ENCODE data around the gene PDCD1LG2.

PDCD1LG2 gene

GRCh38 chr9:5478206-5478605, 32.1 kb upstream of the PDCD1LG2 start:
- H3K4me3 ChIP-seq (ENCODE audit: low read length in 2 of 2), result no peak overlapping the region
- no CpG with 5 or more reads among the region's 2 CpGs for WGBS, 2 donors (ENCODE audit: extremely low coverage in 2 of 2, insufficient read length in 2 of 2, insufficient replicate concordance in 1 of 2)

GRCh38 chr9:5479994-5480694, 30.2 kb upstream of the PDCD1LG2 start:
- H2AK5ac ChIP-seq (ENCODE audit: low read depth, low read length), result no peak overlapping the region
- H2BK5ac ChIP-seq (ENCODE audit: low read length), result no peak overlapping the region
- no peak for DNase-seq (ENCODE audit: low spot score)
- H3K36me3 ChIP-seq (replicated peaks in 1 of 2; ENCODE audit: control insufficient read depth in 2 of 2, insufficient read depth in 2 of 2, low read length in 2 of 2), result no peaks in the 10 kb centered on the region
- H3K9me3 ChIP-seq (replicated peaks in 1 of 2; ENCODE audit: control insufficient read depth in 2 of 2, insufficient read depth in 1 of 2, low read depth in 1 of 2, low read length in 2 of 2), result no peaks in the 10 kb centered on the region
- H4K8ac ChIP-seq (ENCODE audit: low read depth, low read length), result no peak overlapping the region
- H3K27me3 ChIP-seq (ENCODE audit: control insufficient read depth in 3 of 3, insufficient read depth in 3 of 3, low read depth in 1 of 3, low read length in 3 of 3), result no peaks in the 10 kb centered on the region
- no peak overlapping the region for H3K18ac ChIP-seq (ENCODE audit: low read length)
- no peak overlapping the region for H4K91ac ChIP-seq (ENCODE audit: low read depth, low read length, poor library complexity)
- H3K4me2 ChIP-seq (ENCODE audit: insufficient read depth, low read length, poor library complexity, severe bottlenecking), result no peak overlapping the region
- no peak overlapping the region for H2AFZ ChIP-seq (ENCODE audit: low read length)
- H3K4me1 ChIP-seq (ENCODE audit: control insufficient read depth in 2 of 2, insufficient read depth in 1 of 2, low read depth in 1 of 2, low read length in 2 of 2), result no peaks in the 10 kb centered on the region
- H3K4ac ChIP-seq (ENCODE audit: low read length), result no peak overlapping the region
- no peak overlapping the region for H3K9ac ChIP-seq (ENCODE audit: low read depth, low read length, poor library complexity)
- no peaks in the 10 kb centered on the region for H3K79me1 ChIP-seq (ENCODE audit: low read depth, low read length)
- no peak overlapping the region for H3K27ac ChIP-seq (replicated peaks; ENCODE audit: low read length)
- H2BK120ac ChIP-seq (ENCODE audit: low read depth, low read length), result no peak overlapping the region
- H3K14ac ChIP-seq (ENCODE audit: low read length), result no peak overlapping the region
- no peak overlapping the region for H3K23ac ChIP-seq (ENCODE audit: low read depth, low read length, poor library complexity)
- no peak overlapping the region for H3K4me3 ChIP-seq (ENCODE audit: low read length in 2 of 2)
- H2BK12ac ChIP-seq (ENCODE audit: low read length), result no peak overlapping the region
- no peak overlapping the region for H2BK15ac ChIP-seq (ENCODE audit: low read length)
- WGBS, 2 donors (ENCODE audit: extremely low coverage in 2 of 2, insufficient read length in 2 of 2, insufficient replicate concordance in 1 of 2), result no CpG with 5 or more reads among the region's 3 CpGs

More at GRCh38 chr9:5478206-5478605, 32.1 kb upstream of the PDCD1LG2 start:
- Histone ChIP-seq H3K23ac (ENCODE audit: low read depth, low read length, poor library complexity) (no peak overlapping the region), H3K36me3 (replicated peaks in 1 of 2; ENCODE audit: control insufficient read depth in 2 of 2, insufficient read depth in 2 of 2, low read length in 2 of 2) (no peaks in the 10 kb centered on the region), H2AK5ac (ENCODE audit: low read depth, low read length) (no peak overlapping the region), H3K4ac (ENCODE audit: low read length) (no peak overlapping the region), H3K4me2 (ENCODE audit: insufficient read depth, low read length, poor library complexity, severe bottlenecking) (no peak overlapping the region), H3K9ac (ENCODE audit: low read depth, low read length, poor library complexity) (no peak overlapping the region), H3K27me3 (ENCODE audit: control insufficient read depth in 3 of 3, insufficient read depth in 3 of 3, low read depth in 1 of 3, low read length in 3 of 3) (no peaks in the 10 kb centered on the region), H2BK120ac (ENCODE audit: low read depth, low read length) (no peak overlapping the region), H4K91ac (ENCODE audit: low read depth, low read length, poor library complexity) (no peak overlapping the region), H3K79me1 (ENCODE audit: low read depth, low read length) (no peaks in the 10 kb centered on the region), H2BK12ac (ENCODE audit: low read length) (no peak overlapping the region), H3K18ac (ENCODE audit: low read length) (no peak overlapping the region), H3K14ac (ENCODE audit: low read length) (no peak overlapping the region), H3K9me3 (replicated peaks in 1 of 2; ENCODE audit: control insufficient read depth in 2 of 2, insufficient read depth in 1 of 2, low read depth in 1 of 2, low read length in 2 of 2) (no peaks in the 10 kb centered on the region), H3K4me1 (ENCODE audit: control insufficient read depth in 2 of 2, insufficient read depth in 1 of 2, low read depth in 1 of 2, low read length in 2 of 2) (no peaks in the 10 kb centered on the region), H2AFZ (ENCODE audit: low read length) (no peak overlapping the region), H2BK5ac (ENCODE audit: low read length) (no peak overlapping the region), H2BK15ac (ENCODE audit: low read length) (no peak overlapping the region), H4K8ac (ENCODE audit: low read depth, low read length) (no peak overlapping the region), H3K27ac (replicated peaks; ENCODE audit: low read length) (no peak overlapping the region)
- DNase-seq (ENCODE audit: low spot score), result no peak

- DNase-seq (ENCODE audit: low spot score), result no peak
- Histone ChIP-seq H2AFZ (ENCODE audit: low read length) (no peak overlapping the region), H3K4ac (ENCODE audit: low read length) (no peak overlapping the region), H3K27me3 (ENCODE audit: control insufficient read depth in 3 of 3, insufficient read depth in 3 of 3, low read depth in 1 of 3, low read length in 3 of 3) (no peaks in the 10 kb centered on the region), H2BK120ac (ENCODE audit: low read depth, low read length) (no peak overlapping the region), H2AK5ac (ENCODE audit: low read depth, low read length) (no peak overlapping the region), H3K4me1 (ENCODE audit: control insufficient read depth in 2 of 2, insufficient read depth in 1 of 2, low read depth in 1 of 2, low read length in 2 of 2) (no peaks in the 10 kb centered on the region), H2BK15ac (ENCODE audit: low read length) (no peak overlapping the region), H3K23ac (ENCODE audit: low read depth, low read length, poor library complexity) (no peak overlapping the region), H3K18ac (ENCODE audit: low read length) (no peak overlapping the region), H2BK5ac (ENCODE audit: low read length) (no peak overlapping the region), H3K9ac (ENCODE audit: low read depth, low read length, poor library complexity) (no peak overlapping the region), H4K91ac (ENCODE audit: low read depth, low read length, poor library complexity) (no peak overlapping the region), H4K8ac (ENCODE audit: low read depth, low read length) (no peak overlapping the region), H3K36me3 (replicated peaks in 1 of 2; ENCODE audit: control insufficient read depth in 2 of 2, insufficient read depth in 2 of 2, low read length in 2 of 2) (no peaks in the 10 kb centered on the region), H3K79me1 (ENCODE audit: low read depth, low read length) (no peaks in the 10 kb centered on the region), H3K9me3 (replicated peaks in 1 of 2; ENCODE audit: control insufficient read depth in 2 of 2, insufficient read depth in 1 of 2, low read depth in 1 of 2, low read length in 2 of 2) (no peaks in the 10 kb centered on the region), H3K14ac (ENCODE audit: low read length) (no peak overlapping the region), H3K4me3 (ENCODE audit: low read length in 2 of 2) (no peak overlapping the region), H3K27ac (replicated peaks; ENCODE audit: low read length) (no peak overlapping the region), H2BK12ac (ENCODE audit: low read length) (no peak overlapping the region), H3K4me2 (ENCODE audit: insufficient read depth, low read length, poor library complexity, severe bottlenecking) (no peak overlapping the region)
- no CpG with 5 or more reads among the region's 4 CpGs for WGBS, 2 donors (ENCODE audit: extremely low coverage in 2 of 2, insufficient read length in 2 of 2, insufficient replicate concordance in 1 of 2)
Measured at GRCh38 chr9:5480919-5481318, 29.4 kb upstream of the PDCD1LG2 start.

- H2AFZ ChIP-seq (ENCODE audit: low read length), result no peak overlapping the region
- no peak overlapping the region for H2BK5ac ChIP-seq (ENCODE audit: low read length)
- H3K4me1 ChIP-seq (ENCODE audit: control insufficient read depth in 2 of 2, insufficient read depth in 1 of 2, low read depth in 1 of 2, low read length in 2 of 2), result no peaks in the 10 kb centered on the region
- no peak overlapping the region for H4K91ac ChIP-seq (ENCODE audit: low read depth, low read length, poor library complexity)
- H3K4me3 ChIP-seq (ENCODE audit: low read length in 2 of 2), result no peak overlapping the region
- H3K18ac ChIP-seq (ENCODE audit: low read length), result no peak overlapping the region
- H3K9ac ChIP-seq (ENCODE audit: low read depth, low read length, poor library complexity), result no peak overlapping the region
- no peak overlapping the region for H3K14ac ChIP-seq (ENCODE audit: low read length)
- DNase-seq (ENCODE audit: low spot score), result no peak
- H3K4me2 ChIP-seq (ENCODE audit: insufficient read depth, low read length, poor library complexity, severe bottlenecking), result no peak overlapping the region
- H3K27ac ChIP-seq (replicated peaks; ENCODE audit: low read length), result no peak overlapping the region
- H2BK120ac ChIP-seq (ENCODE audit: low read depth, low read length), result no peak overlapping the region
- no peaks in the 10 kb centered on the region for H3K9me3 ChIP-seq (replicated peaks in 1 of 2; ENCODE audit: control insufficient read depth in 2 of 2, insufficient read depth in 1 of 2, low read depth in 1 of 2, low read length in 2 of 2)
- no peak overlapping the region for H2BK12ac ChIP-seq (ENCODE audit: low read length)
- no peaks in the 10 kb centered on the region for H3K79me1 ChIP-seq (ENCODE audit: low read depth, low read length)
- no peak overlapping the region for H2AK5ac ChIP-seq (ENCODE audit: low read depth, low read length)
- no peak overlapping the region for H2BK15ac ChIP-seq (ENCODE audit: low read length)
- no peak overlapping the region for H3K23ac ChIP-seq (ENCODE audit: low read depth, low read length, poor library complexity)
- no peaks in the 10 kb centered on the region for H3K27me3 ChIP-seq (ENCODE audit: control insufficient read depth in 3 of 3, insufficient read depth in 3 of 3, low read depth in 1 of 3, low read length in 3 of 3)
- H3K36me3 ChIP-seq (replicated peaks in 1 of 2; ENCODE audit: control insufficient read depth in 2 of 2, insufficient read depth in 2 of 2, low read length in 2 of 2), result no peaks in the 10 kb centered on the region
- no CpG with 5 or more reads among the region's 5 CpGs for WGBS, 2 donors (ENCODE audit: extremely low coverage in 2 of 2, insufficient read length in 2 of 2, insufficient replicate concordance in 1 of 2)
- H4K8ac ChIP-seq (ENCODE audit: low read depth, low read length), result no peak overlapping the region
- H3K4ac ChIP-seq (ENCODE audit: low read length), result no peak overlapping the region
Measured at GRCh38 chr9:5481322-5482040, 28.9 kb upstream of the PDCD1LG2 start.

All from neuronal stem cell (in vitro differentiated cells).